Astrocyte of the spinal cord (primary cell): ENCODE measurements around the gene POT1.

Source experiments
- DNase-seq: peaks from one replicate; pipeline ENCODE4 v3.0.0; 2011; ENCODE audit warnings: low read depth, low spot score
- H3K4me3 ChIP-seq: 2 replicates; pipeline ENCODE4 v1.5.1; 2011; ENCODE audit warnings: low read depth, mild to moderate bottlenecking, low read length, moderate library complexity
- CTCF ChIP-seq: IDR thresholded peaks from 2 replicates; pipeline ENCODE4 v1.5.1; 2012; ENCODE audit warnings: low read depth, mild to moderate bottlenecking, low read length, inconsistent platforms
- in situ Hi-C: cut with HindIII; loops from 2 replicates; pipeline ENCODE4 v1.10.0; 2017; ENCODE audit warnings: low sequenced_read_pairs

The POT1 gene

GRCh38 chr7:124915242-124915641 is 14.4 kb downstream of the POT1 start:
- in situ Hi-C loops = no loop called here
- no peak for TF ChIP-seq CTCF
- no peak overlapping the region for H3K4me3 ChIP-seq

GRCh38 chr7:124914298-124914697 is 15.3 kb downstream of the POT1 start:
- no peak for DNase-seq
- TF ChIP-seq CTCF = no peak
- in situ Hi-C loops = no loop called here
- no peak overlapping the region for H3K4me3 ChIP-seq

More at GRCh38 chr7:124915242-124915641, 14.4 kb downstream of the POT1 start:
- DNase-seq = no peak

- DNase-seq = no peak
- no peak overlapping the region for H3K4me3 ChIP-seq
- TF ChIP-seq CTCF = no peak
- in situ Hi-C loops = no loop called here
Observed at GRCh38 chr7:124912972-124913371, 16.7 kb downstream of the POT1 start.

- TF ChIP-seq CTCF = no peak
- in situ Hi-C loops = no loop called here
Observed at GRCh38 chr7:124909808-124910207, 19.8 kb downstream of the POT1 start.

GRCh38 chr7:124908259-124908658 is 21.4 kb downstream of the POT1 start:
- DNase-seq = peak; percentile 30
- no peak overlapping the region for H3K4me3 ChIP-seq
- no peak for TF ChIP-seq CTCF
- in situ Hi-C loops = no loop called here

More at GRCh38 chr7:124909808-124910207, 19.8 kb downstream of the POT1 start:
- DNase-seq = no peak
- H3K4me3 ChIP-seq = no peak overlapping the region

GRCh38 chr7:124907490-124907889 is 22.1 kb downstream of the POT1 start:
- H3K4me3 ChIP-seq = no peak overlapping the region
- in situ Hi-C loops = no loop called here
- DNase-seq = no peak
- TF ChIP-seq CTCF = no peak

GRCh38 chr7:124898531-124898930 is 31.1 kb downstream of the POT1 start:
- H3K4me3 ChIP-seq = no peak overlapping the region
- no peak for DNase-seq
- TF ChIP-seq CTCF = no peak
- in situ Hi-C loops = no loop called here
